ENCODE results near the gene NUDT22.

Gene NUDT22

GRCh38 chr11:64206457-64207255, 19.4 kb upstream of the NUDT22 start, which contains the start of gene FERMT3:
Gene FERMT3 (plus strand): TSS chr11:64206721. CDS start chr11:64207365, 644 bp downstream.
- FAIRE-seq = no peak
- DNase-seq (ENCODE audit: low spot score) = no peak

DNA sequence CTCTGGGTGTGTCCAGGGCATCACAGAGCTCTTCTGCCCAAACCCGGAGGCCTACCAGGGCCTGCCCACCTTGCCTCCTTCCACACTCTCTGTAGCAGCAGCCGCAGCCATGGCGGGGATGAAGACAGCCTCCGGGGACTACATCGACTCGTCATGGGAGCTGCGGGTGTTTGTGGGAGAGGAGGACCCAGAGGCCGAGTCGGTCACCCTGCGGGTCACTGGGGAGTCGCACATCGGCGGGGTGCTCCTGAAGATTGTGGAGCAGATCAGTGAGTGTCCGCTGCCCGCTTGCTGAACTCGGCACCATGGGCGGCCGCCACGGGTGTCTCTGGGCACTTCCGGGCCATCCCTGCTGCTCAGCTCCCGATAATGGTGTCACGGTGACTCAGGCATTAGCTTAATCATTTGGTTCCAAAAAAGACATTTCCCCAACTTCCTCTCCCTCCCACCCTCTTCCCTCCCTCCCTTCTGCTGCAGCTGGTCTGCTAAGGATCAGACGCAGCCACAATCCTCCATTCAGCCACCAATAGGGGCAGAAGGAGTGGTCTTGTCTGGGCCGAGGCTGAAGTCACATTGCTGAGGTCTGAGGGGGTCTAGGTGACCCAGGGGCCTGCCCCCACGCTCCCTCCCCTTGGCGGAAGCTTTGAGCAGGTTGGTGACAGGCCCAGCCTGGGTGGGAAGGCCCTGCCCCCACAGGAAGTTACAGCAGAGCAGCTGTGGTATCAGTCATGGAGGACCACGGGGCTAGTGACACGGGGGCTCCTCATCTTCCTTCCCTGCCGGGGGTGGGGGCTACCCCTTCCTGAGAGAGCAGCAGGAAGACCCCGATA, 18.6 kb upstream of the NUDT22 start:
- FAIRE-seq (no peak), DNase-seq (ENCODE audit: low spot score) (no peak)

DNA sequence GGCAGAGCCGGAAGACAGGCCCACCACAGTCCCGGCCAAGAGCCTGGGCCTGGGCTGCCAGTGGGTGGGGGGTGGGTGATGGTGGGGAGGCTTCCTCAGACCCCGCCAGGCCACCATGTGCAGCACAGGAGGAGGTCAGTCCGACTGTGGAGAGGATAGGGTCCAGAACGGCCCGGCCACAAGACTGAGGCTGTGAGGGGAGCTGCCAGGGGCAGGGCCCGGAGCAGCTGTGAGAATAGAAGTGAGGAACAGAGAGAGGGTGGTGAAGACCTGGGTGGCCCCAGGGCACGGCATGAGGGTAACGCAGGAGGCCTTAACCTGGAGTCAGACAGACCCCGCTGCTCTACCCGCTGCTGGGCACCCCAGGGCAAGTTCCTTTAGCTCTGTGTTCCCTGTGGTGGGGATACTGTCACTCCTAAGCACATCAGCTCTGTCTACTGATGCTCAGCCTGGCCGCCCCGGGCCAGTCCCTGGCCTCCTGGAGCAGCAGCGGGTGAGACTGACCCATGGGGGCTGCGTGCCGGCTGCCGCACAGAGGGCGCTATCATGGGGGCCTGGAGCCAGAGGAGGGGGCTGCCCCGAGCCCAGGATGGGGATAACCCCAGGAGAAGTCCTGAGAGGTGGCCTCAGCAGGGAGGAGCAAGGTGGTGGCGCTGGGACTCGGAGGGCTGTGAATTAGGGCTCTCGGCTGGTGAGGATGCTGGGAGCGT, 17.8 kb upstream of the NUDT22 start:
- no peak for FAIRE-seq
- no peak for DNase-seq (ENCODE audit: low spot score)

DNA sequence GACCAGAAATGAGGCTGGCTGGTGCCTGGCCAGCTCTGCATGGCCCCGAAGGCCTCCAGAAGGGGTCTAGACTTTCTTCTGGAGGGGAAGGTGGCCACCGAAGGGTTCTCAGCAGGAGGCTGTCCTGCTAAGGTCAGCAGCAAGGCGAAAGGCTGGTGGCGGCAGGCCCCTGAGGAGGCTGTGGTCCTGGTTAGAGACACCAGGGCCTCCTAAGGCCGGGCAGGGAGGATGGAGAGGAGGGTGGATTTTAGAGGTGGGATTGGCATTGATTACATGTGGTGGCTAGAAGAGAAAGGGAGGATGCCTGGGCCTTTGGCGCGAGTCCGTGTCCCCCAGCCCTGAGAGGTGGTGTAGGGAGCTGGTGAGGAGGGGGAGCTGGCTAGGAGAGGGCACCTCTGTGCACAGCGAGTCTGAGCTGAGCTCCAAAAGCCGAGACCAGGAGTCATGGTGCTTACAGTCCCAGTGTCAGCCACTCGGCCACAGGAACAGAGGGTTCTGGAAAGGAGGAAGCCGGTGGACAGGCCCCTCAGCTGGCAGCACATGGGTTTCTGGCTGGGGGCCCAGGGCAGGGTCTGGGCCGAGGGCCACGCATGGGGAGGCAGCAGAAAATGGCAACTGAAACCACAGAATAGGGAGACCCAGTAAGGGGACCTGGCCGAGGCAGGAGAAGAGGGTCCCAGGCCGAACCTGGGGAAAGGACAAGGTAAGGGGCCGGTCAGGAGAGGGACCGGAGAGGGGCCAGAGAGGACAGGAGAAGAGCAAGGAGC, 17.1 kb upstream of the NUDT22 start:
- no peak for DNase-seq (ENCODE audit: low spot score)
- no peak for FAIRE-seq

GRCh38 chr11:64209563-64209843, 16.6 kb upstream of the NUDT22 start:
- FAIRE-seq (no peak), DNase-seq (ENCODE audit: low spot score) (no peak)

DNA sequence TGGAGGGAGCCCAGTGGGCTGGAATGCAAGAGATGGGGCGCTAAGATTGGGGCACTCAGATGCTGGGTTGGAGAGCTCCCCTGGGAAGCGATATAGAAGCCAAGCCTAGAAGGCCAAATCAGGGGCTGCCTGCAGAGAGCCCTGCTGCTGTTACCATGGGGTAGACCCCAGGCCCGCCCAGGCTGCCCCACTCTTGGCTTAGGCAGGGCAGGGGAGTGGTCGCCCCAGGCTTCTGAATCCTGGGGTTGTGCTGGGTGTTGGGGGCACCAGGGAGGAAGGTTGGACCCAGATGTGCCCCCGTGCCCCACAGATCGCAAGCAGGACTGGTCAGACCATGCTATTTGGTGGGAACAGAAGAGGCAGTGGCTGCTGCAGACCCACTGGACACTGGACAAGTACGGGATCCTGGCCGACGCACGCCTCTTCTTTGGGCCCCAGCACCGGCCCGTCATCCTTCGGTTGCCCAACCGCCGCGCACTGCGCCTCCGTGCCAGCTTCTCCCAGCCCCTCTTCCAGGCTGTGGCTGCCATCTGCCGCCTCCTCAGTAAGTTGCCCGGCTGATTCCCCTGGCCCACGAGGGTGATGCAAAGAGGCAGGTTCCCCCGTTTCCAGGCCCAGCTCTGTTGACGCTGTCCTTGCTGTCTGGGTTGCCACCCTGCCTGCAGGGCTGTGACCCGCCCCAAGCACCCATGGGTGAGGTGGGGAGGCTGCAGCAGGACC, 15.6 kb upstream of the NUDT22 start:
- DNase-seq (ENCODE audit: low spot score) (no peak), FAIRE-seq (no peak)

- no peak for DNase-seq (ENCODE audit: low spot score)
- no peak for FAIRE-seq
These were observed 14.7 kb upstream of the NUDT22 start for GRCh38 chr11:64211181-64211872.

DNA sequence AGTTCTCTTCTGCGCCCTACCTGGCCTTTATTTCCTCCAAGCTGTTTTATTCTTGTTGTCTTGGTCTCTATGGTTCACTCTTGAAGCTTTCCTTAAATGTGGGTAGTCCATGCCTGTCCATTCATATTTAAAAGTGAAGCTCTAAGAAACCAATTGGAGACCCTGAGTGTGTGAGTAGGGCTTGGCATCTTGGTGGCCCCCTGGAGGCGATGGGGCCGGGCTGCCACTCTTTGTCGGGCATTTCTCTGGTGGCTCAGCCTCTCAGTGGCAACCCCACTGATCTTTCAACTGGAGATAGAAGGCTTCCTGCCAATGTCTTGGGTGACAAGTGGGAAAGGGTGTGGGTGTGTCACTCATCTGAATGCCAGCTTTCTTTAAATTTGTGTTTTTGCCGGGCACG, 9.2 kb upstream of the NUDT22 start:
- DNase-seq (ENCODE audit: low spot score) (no peak), FAIRE-seq (no peak)

DNA sequence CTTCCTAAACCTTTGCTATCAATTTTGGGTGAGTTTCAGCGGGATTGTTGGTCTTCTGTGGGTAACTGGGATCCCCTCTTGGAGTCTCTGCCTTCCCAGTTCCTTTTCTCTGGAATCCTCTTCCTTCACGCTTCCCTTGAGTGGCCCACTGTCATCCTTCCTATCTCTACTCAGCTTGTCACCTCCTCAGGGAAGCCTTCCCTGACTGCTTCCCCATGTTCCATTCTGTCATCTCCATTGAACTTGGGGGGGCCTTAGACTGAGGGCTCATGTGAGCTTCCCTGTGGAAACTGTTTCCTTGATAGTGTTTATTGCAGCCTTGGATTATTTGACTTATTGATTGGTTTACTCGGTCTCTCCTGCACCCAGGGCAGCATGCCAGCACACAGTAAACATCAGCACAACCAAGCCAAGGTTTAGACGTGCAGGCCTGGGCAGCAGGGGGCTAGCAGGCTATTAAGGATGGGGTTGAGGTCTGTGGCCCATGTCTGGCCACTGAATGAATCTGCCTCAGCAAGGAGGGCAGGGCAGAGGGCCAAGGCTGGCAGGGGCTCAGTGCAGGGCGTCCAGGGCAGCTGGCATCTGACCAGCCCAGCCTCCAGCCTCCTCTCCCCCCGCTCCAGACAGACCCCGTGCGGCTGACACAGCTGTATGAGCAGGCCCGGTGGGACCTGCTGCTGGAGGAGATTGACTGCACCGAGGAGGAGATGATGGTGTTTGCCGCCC, 7.3 kb upstream of the NUDT22 start:
- FAIRE-seq (no peak), DNase-seq (ENCODE audit: low spot score) (no peak)

DNA sequence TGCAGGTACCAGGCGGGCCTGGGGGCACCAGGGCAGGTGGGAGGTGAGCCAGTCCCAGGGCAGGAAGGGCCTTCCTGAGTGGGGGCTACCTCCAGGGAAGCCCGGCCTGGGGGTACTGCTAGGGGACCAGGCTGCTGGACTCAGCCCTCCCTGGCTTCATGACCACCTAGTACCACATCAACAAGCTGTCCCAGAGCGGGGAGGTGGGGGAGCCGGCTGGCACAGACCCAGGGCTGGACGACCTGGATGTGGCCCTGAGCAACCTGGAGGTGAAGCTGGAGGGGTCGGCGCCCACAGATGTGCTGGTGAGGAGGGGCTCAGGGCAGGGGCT, 6.8 kb upstream of the NUDT22 start:
- FAIRE-seq (no peak), DNase-seq (ENCODE audit: low spot score) (no peak)

GRCh38 chr11:64219755-64220154, 6.3 kb upstream of the NUDT22 start:
- DNase-seq (ENCODE audit: low spot score) (no peak), FAIRE-seq (no peak)

GRCh38 chr11:64220271-64220670, 5.8 kb upstream of the NUDT22 start:
- DNase-seq (ENCODE audit: low spot score) (no peak), FAIRE-seq (no peak)

DNA sequence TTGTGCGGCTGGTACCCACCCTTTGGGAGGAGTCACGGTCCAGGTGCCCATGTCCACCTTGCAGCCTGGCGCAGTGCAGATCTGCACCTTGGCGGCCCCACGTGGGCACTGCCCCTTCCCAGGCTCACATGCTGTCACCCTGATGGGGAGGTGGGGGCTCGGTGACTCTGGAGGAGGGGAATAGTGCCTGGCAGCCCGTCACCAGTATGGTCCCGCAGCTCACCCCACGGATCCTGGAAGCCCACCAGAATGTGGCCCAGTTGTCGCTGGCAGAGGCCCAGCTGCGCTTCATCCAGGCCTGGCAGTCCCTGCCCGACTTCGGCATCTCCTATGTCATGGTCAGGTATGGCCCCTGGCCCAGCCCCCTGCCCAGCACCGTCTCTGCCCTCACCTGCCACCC, 5.3 kb upstream of the NUDT22 start:
- no peak for DNase-seq (ENCODE audit: low spot score)
- FAIRE-seq = no peak

DNA sequence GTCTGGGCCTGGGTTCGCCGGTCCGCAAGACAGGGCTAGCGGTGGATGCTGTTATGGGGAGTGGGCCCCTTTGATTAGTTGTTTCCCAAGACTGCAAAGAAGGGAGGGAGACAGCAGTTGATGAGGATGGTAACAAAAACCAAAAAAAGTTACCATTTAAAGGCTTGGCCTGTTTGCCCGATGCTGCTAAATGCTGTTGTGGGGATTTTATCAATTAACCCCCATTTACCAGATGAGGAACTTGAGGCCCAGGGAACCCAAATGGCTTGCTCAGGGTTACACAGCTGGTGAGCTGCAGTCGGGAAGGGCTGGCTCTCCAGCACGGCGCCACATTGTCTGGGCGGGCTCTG, 3.4 kb upstream of the NUDT22 start:
- DNase-seq (ENCODE audit: low spot score) = no peak

GRCh38 chr11:64223001-64223651, 2.9 kb upstream of the NUDT22 start:
- FAIRE-seq = no peak
- DNase-seq (ENCODE audit: low spot score) = no peak

More for the DNA sequence above, 3.4 kb upstream of the NUDT22 start:
- no peak for FAIRE-seq

GRCh38 chr11:64224151-64224890, 1.8 kb upstream of the NUDT22 start:
- FAIRE-seq (no peak), DNase-seq (ENCODE audit: low spot score) (no peak)

GRCh38 chr11:64224891-64225607, 1.0 kb upstream of the NUDT22 start:
- no peak for DNase-seq (ENCODE audit: low spot score)

GRCh38 chr11:64226507-64227051, 505 bp downstream of the NUDT22 start:
- FAIRE-seq = no peak
- peak; percentile 36 for DNase-seq (ENCODE audit: low spot score)

More at GRCh38 chr11:64224891-64225607, 1.0 kb upstream of the NUDT22 start:
- no peak for FAIRE-seq
